HCT116 (cell line): Measurements from ENCODE around the gene TSPO.

Experiments used
- CEBPB ChIP-seq: IDR thresholded peaks from 2 replicates; pipeline ENCODE4 v1.6.1; 2012; ENCODE audit warnings: low read depth
- EZH2 ChIP-seq: fragments of 200-600 bp; sonication (generic); IDR thresholded peaks from 2 replicates; pipeline ENCODE4 v1.6.1; 2017; ENCODE audit warnings: antibody characterized with exemption, mixed run types
- EZH2phosphoT487 ChIP-seq: fragments of 200-600 bp; IDR thresholded peaks from 2 replicates; pipeline ENCODE4 v1.6.1; 2018; ENCODE audit warnings: antibody characterized with exemption, borderline replicate concordance
- POLR2AphosphoS5 ChIP-seq: IDR thresholded peaks from 2 replicates; pipeline ENCODE4 v1.6.1; 2011; ENCODE audit warnings: mild to moderate bottlenecking, low read depth, low read length, moderate library complexity
- SP1 ChIP-seq: IDR thresholded peaks from 2 replicates; pipeline ENCODE4 v1.6.1; 2012; ENCODE audit warnings: low read depth
- TF ChIP-seq, protein P1 (sequence below): IDR thresholded peaks from 2 replicates; pipeline ENCODE4 v1.6.1; 2012; ENCODE audit warnings: low read depth
- TF ChIP-seq, protein P2 (sequence below), 3 experiments: fragments of 200-600 bp in 1 of 3; sonication (generic) in 1 of 3; IDR thresholded peaks in 2 of 3; conservative IDR thresholded peaks in 1 of 3; 2 replicates each; pipeline ENCODE4 v1.5.1; 2012 to 2017; ENCODE audit warnings: low read depth in 2 of 3, low read length in 2 of 3, antibody characterized with exemption in 1 of 3, borderline replicate concordance in 1 of 3, control low read depth in 1 of 3, mild to moderate bottlenecking in 1 of 3, mixed read lengths in 1 of 3, mixed run types in 1 of 3, moderate library complexity in 1 of 3; ENCODE audit not compliant: insufficient read depth in 1 of 3

DNA sequence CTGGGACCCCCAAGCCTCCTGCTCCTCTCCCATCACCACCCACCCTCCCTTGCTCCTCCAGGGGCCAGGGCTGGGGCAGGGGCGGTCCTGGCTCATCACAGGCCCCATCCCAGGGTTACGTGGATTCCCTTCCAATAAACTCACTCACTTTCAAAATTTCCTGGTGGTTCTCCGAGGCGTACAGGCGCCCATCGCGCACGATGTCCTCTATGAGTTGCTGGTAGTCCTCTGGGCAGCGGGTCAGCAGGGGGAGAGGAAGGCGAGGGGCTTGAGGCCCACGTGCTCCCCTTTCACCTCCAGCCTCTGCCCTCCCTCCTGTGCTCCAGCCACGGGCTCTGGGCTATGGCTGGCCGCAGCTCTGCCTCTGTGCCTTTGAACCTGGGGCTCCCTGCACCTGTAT lies 56.0 kb downstream of the TSPO start:
- TF ChIP-seq, protein P1, sequence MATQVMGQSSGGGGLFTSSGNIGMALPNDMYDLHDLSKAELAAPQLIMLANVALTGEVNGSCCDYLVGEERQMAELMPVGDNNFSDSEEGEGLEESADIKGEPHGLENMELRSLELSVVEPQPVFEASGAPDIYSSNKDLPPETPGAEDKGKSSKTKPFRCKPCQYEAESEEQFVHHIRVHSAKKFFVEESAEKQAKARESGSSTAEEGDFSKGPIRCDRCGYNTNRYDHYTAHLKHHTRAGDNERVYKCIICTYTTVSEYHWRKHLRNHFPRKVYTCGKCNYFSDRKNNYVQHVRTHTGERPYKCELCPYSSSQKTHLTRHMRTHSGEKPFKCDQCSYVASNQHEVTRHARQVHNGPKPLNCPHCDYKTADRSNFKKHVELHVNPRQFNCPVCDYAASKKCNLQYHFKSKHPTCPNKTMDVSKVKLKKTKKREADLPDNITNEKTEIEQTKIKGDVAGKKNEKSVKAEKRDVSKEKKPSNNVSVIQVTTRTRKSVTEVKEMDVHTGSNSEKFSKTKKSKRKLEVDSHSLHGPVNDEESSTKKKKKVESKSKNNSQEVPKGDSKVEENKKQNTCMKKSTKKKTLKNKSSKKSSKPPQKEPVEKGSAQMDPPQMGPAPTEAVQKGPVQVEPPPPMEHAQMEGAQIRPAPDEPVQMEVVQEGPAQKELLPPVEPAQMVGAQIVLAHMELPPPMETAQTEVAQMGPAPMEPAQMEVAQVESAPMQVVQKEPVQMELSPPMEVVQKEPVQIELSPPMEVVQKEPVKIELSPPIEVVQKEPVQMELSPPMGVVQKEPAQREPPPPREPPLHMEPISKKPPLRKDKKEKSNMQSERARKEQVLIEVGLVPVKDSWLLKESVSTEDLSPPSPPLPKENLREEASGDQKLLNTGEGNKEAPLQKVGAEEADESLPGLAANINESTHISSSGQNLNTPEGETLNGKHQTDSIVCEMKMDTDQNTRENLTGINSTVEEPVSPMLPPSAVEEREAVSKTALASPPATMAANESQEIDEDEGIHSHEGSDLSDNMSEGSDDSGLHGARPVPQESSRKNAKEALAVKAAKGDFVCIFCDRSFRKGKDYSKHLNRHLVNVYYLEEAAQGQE, result no peak
- TF ChIP-seq SP1, result no peak
- TF ChIP-seq, protein P2, sequence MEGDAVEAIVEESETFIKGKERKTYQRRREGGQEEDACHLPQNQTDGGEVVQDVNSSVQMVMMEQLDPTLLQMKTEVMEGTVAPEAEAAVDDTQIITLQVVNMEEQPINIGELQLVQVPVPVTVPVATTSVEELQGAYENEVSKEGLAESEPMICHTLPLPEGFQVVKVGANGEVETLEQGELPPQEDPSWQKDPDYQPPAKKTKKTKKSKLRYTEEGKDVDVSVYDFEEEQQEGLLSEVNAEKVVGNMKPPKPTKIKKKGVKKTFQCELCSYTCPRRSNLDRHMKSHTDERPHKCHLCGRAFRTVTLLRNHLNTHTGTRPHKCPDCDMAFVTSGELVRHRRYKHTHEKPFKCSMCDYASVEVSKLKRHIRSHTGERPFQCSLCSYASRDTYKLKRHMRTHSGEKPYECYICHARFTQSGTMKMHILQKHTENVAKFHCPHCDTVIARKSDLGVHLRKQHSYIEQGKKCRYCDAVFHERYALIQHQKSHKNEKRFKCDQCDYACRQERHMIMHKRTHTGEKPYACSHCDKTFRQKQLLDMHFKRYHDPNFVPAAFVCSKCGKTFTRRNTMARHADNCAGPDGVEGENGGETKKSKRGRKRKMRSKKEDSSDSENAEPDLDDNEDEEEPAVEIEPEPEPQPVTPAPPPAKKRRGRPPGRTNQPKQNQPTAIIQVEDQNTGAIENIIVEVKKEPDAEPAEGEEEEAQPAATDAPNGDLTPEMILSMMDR (IDR thresholded peaks at IDR 0.05 in 2 of 3, conservative IDR thresholded peaks at IDR 0.05 in 1 of 3; ENCODE audit: borderline replicate concordance in 1 of 3, insufficient read depth in 1 of 3, low read depth in 2 of 3, low read length in 2 of 3), result no peak
- no peak for TF ChIP-seq EZH2
- TF ChIP-seq CEBPB, result no peak
- no peak for TF ChIP-seq EZH2phosphoT487
- TF ChIP-seq POLR2AphosphoS5, result no peak
